ENCODE data around the gene VSIG2.

Gene VSIG2

DNA sequence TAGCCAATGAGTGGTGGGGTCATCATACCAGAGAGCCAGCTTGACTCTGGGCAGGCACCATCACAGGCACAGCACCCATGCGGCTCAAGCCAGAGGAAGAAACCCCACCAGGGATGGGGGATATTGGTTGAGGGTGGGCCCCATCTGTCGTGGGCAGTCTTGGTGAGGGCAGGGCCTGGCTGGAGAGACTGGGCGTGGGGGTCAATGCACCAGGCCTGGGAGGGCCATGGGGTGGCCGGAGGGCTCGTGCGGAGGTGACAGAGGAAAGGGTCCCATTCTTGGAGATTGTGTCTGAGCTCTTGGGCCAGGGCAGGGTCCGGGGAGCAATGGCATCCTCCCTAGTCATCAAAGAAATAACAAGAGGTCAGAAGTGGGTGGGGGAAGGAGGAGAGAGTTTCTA lies 1.6 kb upstream of the VSIG2 start:
- Histone ChIP-seq H3K27me3 (ENCODE audit: insufficient read depth, poor library complexity, severe bottlenecking) (peaks cover 7% of the 10 kb centered on the region), H3K27ac (ENCODE audit: poor library complexity, severe bottlenecking) (no peak overlapping the region), H3K4me1 (ENCODE audit: insufficient read depth, poor library complexity, severe bottlenecking) (peaks cover 9% of the 10 kb centered on the region), H3K9me3 (ENCODE audit: severe bottlenecking) (no peaks in the 10 kb centered on the region), H3K36me3 (ENCODE audit: low read depth) (no peaks in the 10 kb centered on the region), H3K4me3 (ENCODE audit: severe bottlenecking) (no peak overlapping the region)
- TF ChIP-seq, protein P1, sequence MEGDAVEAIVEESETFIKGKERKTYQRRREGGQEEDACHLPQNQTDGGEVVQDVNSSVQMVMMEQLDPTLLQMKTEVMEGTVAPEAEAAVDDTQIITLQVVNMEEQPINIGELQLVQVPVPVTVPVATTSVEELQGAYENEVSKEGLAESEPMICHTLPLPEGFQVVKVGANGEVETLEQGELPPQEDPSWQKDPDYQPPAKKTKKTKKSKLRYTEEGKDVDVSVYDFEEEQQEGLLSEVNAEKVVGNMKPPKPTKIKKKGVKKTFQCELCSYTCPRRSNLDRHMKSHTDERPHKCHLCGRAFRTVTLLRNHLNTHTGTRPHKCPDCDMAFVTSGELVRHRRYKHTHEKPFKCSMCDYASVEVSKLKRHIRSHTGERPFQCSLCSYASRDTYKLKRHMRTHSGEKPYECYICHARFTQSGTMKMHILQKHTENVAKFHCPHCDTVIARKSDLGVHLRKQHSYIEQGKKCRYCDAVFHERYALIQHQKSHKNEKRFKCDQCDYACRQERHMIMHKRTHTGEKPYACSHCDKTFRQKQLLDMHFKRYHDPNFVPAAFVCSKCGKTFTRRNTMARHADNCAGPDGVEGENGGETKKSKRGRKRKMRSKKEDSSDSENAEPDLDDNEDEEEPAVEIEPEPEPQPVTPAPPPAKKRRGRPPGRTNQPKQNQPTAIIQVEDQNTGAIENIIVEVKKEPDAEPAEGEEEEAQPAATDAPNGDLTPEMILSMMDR (IDR thresholded peaks at IDR 0.05; ENCODE audit: poor library complexity, severe bottlenecking): no peak
- no peak for ATAC-seq (ENCODE audit: low read depth)
- no peak for DNase-seq (ENCODE audit: low spot score)

DNA sequence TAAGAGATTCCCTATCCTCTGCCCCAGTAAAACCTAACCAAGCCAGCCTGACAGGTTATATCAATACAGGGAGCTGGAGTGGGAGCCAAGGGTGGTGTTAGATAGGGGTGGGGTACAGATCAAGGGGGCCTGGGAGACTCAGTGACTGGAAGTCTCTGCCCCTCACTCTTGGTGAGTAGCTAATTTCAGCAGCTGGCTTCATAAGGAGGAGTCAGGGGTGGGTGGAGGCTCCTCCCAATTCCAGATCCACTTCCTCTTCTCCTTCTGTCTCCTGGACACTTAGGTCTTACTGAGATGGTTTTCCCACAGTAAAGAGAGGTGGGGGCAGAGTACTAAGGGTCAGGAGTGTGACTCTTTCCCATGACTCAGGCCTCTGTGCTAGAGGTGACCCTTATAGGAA lies 1.1 kb upstream of the VSIG2 start:
- Histone ChIP-seq H3K36me3 (ENCODE audit: low read depth) (no peaks in the 10 kb centered on the region), H3K27me3 (ENCODE audit: insufficient read depth, poor library complexity, severe bottlenecking) (peaks cover 3% of the 10 kb centered on the region), H3K9me3 (ENCODE audit: severe bottlenecking) (no peaks in the 10 kb centered on the region), H3K4me1 (ENCODE audit: insufficient read depth, poor library complexity, severe bottlenecking) (peaks cover 5% of the 10 kb centered on the region), H3K27ac (ENCODE audit: poor library complexity, severe bottlenecking) (no peak overlapping the region), H3K4me3 (ENCODE audit: severe bottlenecking) (no peak overlapping the region)
- ATAC-seq (ENCODE audit: low read depth) (no peak), DNase-seq (ENCODE audit: low spot score) (no peak)
- TF ChIP-seq, protein P1 (IDR thresholded peaks at IDR 0.05; ENCODE audit: poor library complexity, severe bottlenecking): no peak

- Histone ChIP-seq H3K9me3 (ENCODE audit: severe bottlenecking) (no peaks in the 10 kb centered on the region), H3K36me3 (ENCODE audit: low read depth) (no peaks in the 10 kb centered on the region), H3K4me3 (ENCODE audit: severe bottlenecking) (no peak overlapping the region), H3K27ac (ENCODE audit: poor library complexity, severe bottlenecking) (no peak overlapping the region), H3K27me3 (ENCODE audit: insufficient read depth, poor library complexity, severe bottlenecking) (no peaks in the 10 kb centered on the region), H3K4me1 (ENCODE audit: insufficient read depth, poor library complexity, severe bottlenecking) (no peaks in the 10 kb centered on the region)
- no peak for ATAC-seq (ENCODE audit: low read depth)
- DNase-seq (ENCODE audit: low spot score): no peak
- TF ChIP-seq, protein P1 (IDR thresholded peaks at IDR 0.05; ENCODE audit: poor library complexity, severe bottlenecking): no peak
Measured at GRCh38 chr11:124752471-124753102, 532 bp upstream of the VSIG2 start.

DNA sequence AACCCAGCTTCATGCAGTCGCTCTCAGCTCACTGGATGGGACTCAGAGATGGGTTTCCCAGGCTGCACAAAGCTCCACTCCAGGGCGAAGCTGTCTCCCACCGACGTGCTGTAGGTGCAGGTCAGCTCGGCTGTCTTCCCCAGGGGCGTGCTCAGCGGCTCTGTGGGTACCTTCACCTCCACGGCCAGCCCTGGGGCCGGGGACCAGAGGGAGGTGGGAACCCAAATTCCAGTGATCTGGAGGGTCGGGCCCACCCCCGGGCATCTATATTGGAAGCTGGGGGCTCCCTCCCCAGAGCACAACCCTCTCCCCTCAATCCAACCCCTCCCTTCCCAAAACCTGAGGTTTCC lies 689 bp downstream of the VSIG2 start:
- TF ChIP-seq, protein P1 (IDR thresholded peaks at IDR 0.05; ENCODE audit: poor library complexity, severe bottlenecking): no peak
- no peak overlapping the region for H3K27ac ChIP-seq (ENCODE audit: poor library complexity, severe bottlenecking)
- peaks cover 3% of the 10 kb centered on the region for H3K4me1 ChIP-seq (ENCODE audit: insufficient read depth, poor library complexity, severe bottlenecking)
- no peaks in the 10 kb centered on the region for H3K9me3 ChIP-seq (ENCODE audit: severe bottlenecking)
- ATAC-seq (ENCODE audit: low read depth) (no peak), DNase-seq (ENCODE audit: low spot score) (no peak)
- H3K4me3 ChIP-seq (ENCODE audit: severe bottlenecking): no peak overlapping the region
- no peaks in the 10 kb centered on the region for H3K36me3 ChIP-seq (ENCODE audit: low read depth)
- no peaks in the 10 kb centered on the region for H3K27me3 ChIP-seq (ENCODE audit: insufficient read depth, poor library complexity, severe bottlenecking)

DNA sequence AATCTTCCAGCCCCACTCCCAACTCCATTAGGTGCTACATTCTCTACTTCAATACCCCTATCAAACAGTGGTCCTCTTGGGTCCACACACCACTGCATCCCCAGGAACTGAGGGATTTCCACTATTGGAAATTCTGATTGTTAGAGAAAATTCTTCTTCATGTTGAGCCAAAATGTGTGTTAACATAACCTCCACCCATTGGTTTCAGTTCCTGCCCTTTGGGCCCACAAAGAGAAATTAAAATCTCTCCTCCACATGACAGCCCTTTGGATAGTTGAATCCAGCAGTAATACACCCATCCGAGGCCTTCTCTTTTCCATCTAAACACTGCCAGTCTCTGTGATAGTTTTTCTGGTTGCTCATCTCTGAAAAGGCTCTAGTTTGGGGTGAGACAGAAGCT lies 2.1 kb downstream of the VSIG2 start:
- H3K36me3 ChIP-seq (ENCODE audit: low read depth): no peaks in the 10 kb centered on the region
- no peak overlapping the region for H3K4me3 ChIP-seq (ENCODE audit: severe bottlenecking)
- no peaks in the 10 kb centered on the region for H3K9me3 ChIP-seq (ENCODE audit: severe bottlenecking)
- H3K27ac ChIP-seq (ENCODE audit: poor library complexity, severe bottlenecking): no peak overlapping the region
- DNase-seq (ENCODE audit: low spot score): no peak
- ATAC-seq (ENCODE audit: low read depth): no peak
- peaks cover 3% of the 10 kb centered on the region for H3K4me1 ChIP-seq (ENCODE audit: insufficient read depth, poor library complexity, severe bottlenecking)
- TF ChIP-seq, protein P1 (IDR thresholded peaks at IDR 0.05; ENCODE audit: poor library complexity, severe bottlenecking): no peak
- no peaks in the 10 kb centered on the region for H3K27me3 ChIP-seq (ENCODE audit: insufficient read depth, poor library complexity, severe bottlenecking)
